WTC11 (cell line): ENCODE measurements around the gene KIF3C. TPM values are rescaled to one million over a fixed set of nuclear protein-coding genes. Genes with fewer than 3 reads are reported as not detected.
A peak's percentile ranks its signal among the peaks of the same experiment; 100 is the strongest.

Source experiments
- ATAC-seq: fragments of 200-7000 bp; cut with Tn5 transposase; 2 replicates; pipeline ENCODE4 v1.10.0; 2021; ENCODE audit warnings: mild to moderate bottlenecking, moderate library complexity
- CTCF ChIA-PET: fragments of 300-600 bp; sonication (Branson Sonifier 250); formaldehyde crosslinking; loops from one replicate; lab custom pipeline; 2021; ENCODE audit warnings: antibody characterized with exemption; lab: Charles Lee
- POLR2A ChIA-PET: fragments of 350-600 bp; sonication (Branson Sonifier 250); formaldehyde crosslinking; loops from one replicate; lab custom pipeline; 2021; ENCODE audit warnings: antibody characterized with exemption; lab: Charles Lee
- DNase-seq: peaks from one replicate; pipeline ENCODE4 v3.0.0; 2021; ENCODE audit warnings: low spot score
- H3K27ac Mint-ChIP-seq: 2 replicates; pipeline ENCODE4 v1.8.0; 2021; ENCODE audit warnings: mixed read lengths
- H3K27me3 Mint-ChIP-seq: 2 replicates; pipeline ENCODE4 v1.8.0; 2021; ENCODE audit warnings: low read depth, mild to moderate bottlenecking, moderate library complexity, mixed read lengths
- H3K36me3 Mint-ChIP-seq: 2 replicates; pipeline ENCODE4 v1.8.0; 2021; ENCODE audit warnings: mixed read lengths
- H3K4me1 Mint-ChIP-seq: 2 replicates; pipeline ENCODE4 v1.8.0; 2022; ENCODE audit warnings: mixed read lengths
- H3K4me3 Mint-ChIP-seq: 2 replicates; pipeline ENCODE4 v1.8.0; 2021; ENCODE audit warnings: mild to moderate bottlenecking, moderate library complexity, mixed read lengths
- H3K9me3 Mint-ChIP-seq: 2 replicates; pipeline ENCODE4 v1.8.0; 2021; ENCODE audit warnings: mixed read lengths
- AFF4 ChIP-seq: sonication (generic); formaldehyde crosslinking; IDR thresholded peaks from 2 replicates; pipeline ENCODE4 v1.8.1; 2023; ENCODE audit warnings: mild to moderate bottlenecking, missing genetic modification reagents, borderline replicate concordance
- CTCF ChIP-seq: fragments of 200-600 bp; IDR thresholded peaks from 2 replicates; pipeline ENCODE4 v1.8.0; 2022; ENCODE audit warnings: antibody characterized with exemption
- HMGA2 ChIP-seq: fragments of 250-450 bp; sonication (Bioruptor Pico); IDR thresholded peaks from 2 replicates; pipeline ENCODE4 v1.4.0; 2021; ENCODE audit warnings: mild to moderate bottlenecking, moderate library complexity
- NR1H2 ChIP-seq: sonication (generic); formaldehyde crosslinking; IDR thresholded peaks from 2 replicates; pipeline ENCODE4 v1.9.0; 2021; ENCODE audit warnings: mild to moderate bottlenecking, moderate library complexity, missing genetic modification reagents
- RORB ChIP-seq: fragments of 250-450 bp; sonication (Bioruptor Pico); IDR thresholded peaks from 2 replicates; pipeline ENCODE4 v1.9.0; 2021; ENCODE audit warnings: mild to moderate bottlenecking
- SMAD4 ChIP-seq: sonication (generic); formaldehyde crosslinking; IDR thresholded peaks from 2 replicates; pipeline ENCODE4 v1.8.0; 2022; ENCODE audit warnings: mild to moderate bottlenecking, missing genetic modification reagents
- TP53 ChIP-seq: sonication (generic); formaldehyde crosslinking; IDR thresholded peaks from 2 replicates; pipeline ENCODE4 v1.8.1; 2023; ENCODE audit warnings: mild to moderate bottlenecking, missing genetic modification reagents
- ZBTB21 ChIP-seq: sonication (generic); formaldehyde crosslinking; IDR thresholded peaks from 2 replicates; pipeline ENCODE4 v1.8.1; 2023; ENCODE audit warnings: mild to moderate bottlenecking, missing genetic modification reagents, borderline replicate concordance
- ZMAT4 ChIP-seq: fragments of 250-450 bp; sonication (Bioruptor Pico); IDR thresholded peaks from 2 replicates; pipeline ENCODE4 v1.9.0; 2021; ENCODE audit warnings: mild to moderate bottlenecking
- ZNF232 ChIP-seq: sonication (generic); formaldehyde crosslinking; IDR thresholded peaks from 2 replicates; pipeline ENCODE4 v1.8.0; 2022; ENCODE audit warnings: mild to moderate bottlenecking, missing genetic modification reagents
- ZNF281 ChIP-seq: sonication (generic); formaldehyde crosslinking; IDR thresholded peaks from 2 replicates; pipeline ENCODE4 v1.8.0; 2023; ENCODE audit warnings: mild to moderate bottlenecking, missing genetic modification reagents
- ZSCAN18 ChIP-seq: fragments of 250-450 bp; sonication (Bioruptor Pico); IDR thresholded peaks from 2 replicates; pipeline ENCODE4 v2.1.2; 2022; ENCODE audit warnings: mild to moderate bottlenecking, moderate library complexity
- total RNA-seq: library from RNA; stranded (reverse); gene quantifications from 3 replicates; pipeline ENCODE4 v1.2.3, GENCODE V29; 2021
- TF ChIP-seq, protein P1 (sequence below): sonication (generic); formaldehyde crosslinking; IDR thresholded peaks from 2 replicates; pipeline ENCODE4 v1.8.0; 2022; ENCODE audit warnings: mild to moderate bottlenecking, missing genetic modification reagents
- TF ChIP-seq, protein P2 (sequence below): sonication (generic); formaldehyde crosslinking; IDR thresholded peaks from 2 replicates; pipeline ENCODE4 v1.8.1; 2023; ENCODE audit warnings: mild to moderate bottlenecking, missing genetic modification reagents
- TF ChIP-seq, protein P3 (sequence below): sonication (generic); formaldehyde crosslinking; IDR thresholded peaks from 2 replicates; pipeline ENCODE4 v1.8.1; 2023; ENCODE audit warnings: mild to moderate bottlenecking, moderate library complexity, missing genetic modification reagents

KIF3C gene
- total RNA-seq, 1 experiment from 2014 or later: 48.1 TPM

GRCh38 chr2:25954199-25954752 is 28.0 kb downstream of the KIF3C start (continued):
- TF ChIP-seq HMGA2 (CRISPR knock-in tag) (no peak), ZNF232 (CRISPR knock-in tag) (no peak)
- TF ChIP-seq, protein P1, sequence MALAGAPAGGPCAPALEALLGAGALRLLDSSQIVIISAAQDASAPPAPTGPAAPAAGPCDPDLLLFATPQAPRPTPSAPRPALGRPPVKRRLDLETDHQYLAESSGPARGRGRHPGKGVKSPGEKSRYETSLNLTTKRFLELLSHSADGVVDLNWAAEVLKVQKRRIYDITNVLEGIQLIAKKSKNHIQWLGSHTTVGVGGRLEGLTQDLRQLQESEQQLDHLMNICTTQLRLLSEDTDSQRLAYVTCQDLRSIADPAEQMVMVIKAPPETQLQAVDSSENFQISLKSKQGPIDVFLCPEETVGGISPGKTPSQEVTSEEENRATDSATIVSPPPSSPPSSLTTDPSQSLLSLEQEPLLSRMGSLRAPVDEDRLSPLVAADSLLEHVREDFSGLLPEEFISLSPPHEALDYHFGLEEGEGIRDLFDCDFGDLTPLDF (CRISPR knock-in tag): no peak

DNA sequence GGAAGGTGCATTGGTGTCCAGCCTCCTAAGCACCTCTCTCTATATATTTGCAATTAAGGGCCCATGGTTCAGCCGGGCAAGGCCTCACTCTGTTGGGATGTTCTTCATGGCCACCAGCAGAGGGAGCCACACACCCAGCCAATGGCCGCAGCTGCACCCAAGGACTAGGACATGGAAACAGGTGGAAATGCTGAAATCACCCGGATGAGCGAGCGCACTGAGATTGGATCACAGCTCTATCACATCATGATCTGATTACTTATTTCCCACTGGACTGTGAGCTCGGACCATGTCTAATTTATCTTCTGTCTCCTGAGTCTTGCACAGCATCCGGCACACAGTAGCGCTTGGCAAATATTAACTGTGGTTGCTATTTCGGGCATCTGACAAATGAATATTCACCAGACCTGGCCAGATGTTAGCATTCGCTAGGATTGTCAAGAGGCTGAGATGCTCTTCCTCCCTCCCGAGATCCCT is 31.2 kb downstream of the KIF3C start:
- TF ChIP-seq ZMAT4 (CRISPR knock-in tag) (no peak), CTCF (peak; percentile 96)
- TF ChIP-seq, all 79 proteins: peak for 1
- DNase-seq (peak; percentile 78), ATAC-seq (peak; percentile 86)
- H3K36me3 Mint-ChIP-seq: peaks cover 3% of the 10 kb centered on the region; the same call in 1 of the 2 replicates
- no peaks in the 10 kb centered on the region for H3K9me3 Mint-ChIP-seq
- ChIA-PET CTCF (interaction anchor here (0.5 to 1.7 kb wide), 22 partner anchors 8 to 492 kb away, joined by 3 to 10 read pairs (median 4); partner anchors contain the start of genes ASXL2, KIF3C and RAB10), POLR2A (interaction anchor here (0.5 to 0.6 kb wide), 2 partner anchors 113 to 822 kb away, joined by 3 read pairs; no protein-coding TSS in a partner anchor)
- H3K27me3 Mint-ChIP-seq: no peaks in the 10 kb centered on the region
- peaks cover 12% of the 10 kb centered on the region for H3K4me1 Mint-ChIP-seq
- no peak overlapping the region for H3K4me3 Mint-ChIP-seq
- H3K27ac Mint-ChIP-seq: peak overlapping the region; percentile 66

GRCh38 chr2:25948437-25948836 is 33.9 kb downstream of the KIF3C start:
- Mint-ChIP-seq H3K9me3 (no peaks in the 10 kb centered on the region), H3K27me3 (no peaks in the 10 kb centered on the region), H3K27ac (peak overlapping the region; percentile 34; the same call in 1 of the 2 replicates), H3K4me3 (no peak overlapping the region), H3K4me1 (peaks cover 8% of the 10 kb centered on the region), H3K36me3 (peaks cover 3% of the 10 kb centered on the region)
- ChIA-PET POLR2A (no interaction called here), CTCF (interaction anchor here (1.0 kb wide), 1 partner anchor 586 kb away, joined by 3 read pairs; no protein-coding TSS in a partner anchor)
- ATAC-seq: no peak
- DNase-seq: no peak
- no peak for TF ChIP-seq ZBTB21 (CRISPR knock-in tag)
- TF ChIP-seq TP53 (CRISPR knock-in tag): no peak
- TF ChIP-seq, protein P2, sequence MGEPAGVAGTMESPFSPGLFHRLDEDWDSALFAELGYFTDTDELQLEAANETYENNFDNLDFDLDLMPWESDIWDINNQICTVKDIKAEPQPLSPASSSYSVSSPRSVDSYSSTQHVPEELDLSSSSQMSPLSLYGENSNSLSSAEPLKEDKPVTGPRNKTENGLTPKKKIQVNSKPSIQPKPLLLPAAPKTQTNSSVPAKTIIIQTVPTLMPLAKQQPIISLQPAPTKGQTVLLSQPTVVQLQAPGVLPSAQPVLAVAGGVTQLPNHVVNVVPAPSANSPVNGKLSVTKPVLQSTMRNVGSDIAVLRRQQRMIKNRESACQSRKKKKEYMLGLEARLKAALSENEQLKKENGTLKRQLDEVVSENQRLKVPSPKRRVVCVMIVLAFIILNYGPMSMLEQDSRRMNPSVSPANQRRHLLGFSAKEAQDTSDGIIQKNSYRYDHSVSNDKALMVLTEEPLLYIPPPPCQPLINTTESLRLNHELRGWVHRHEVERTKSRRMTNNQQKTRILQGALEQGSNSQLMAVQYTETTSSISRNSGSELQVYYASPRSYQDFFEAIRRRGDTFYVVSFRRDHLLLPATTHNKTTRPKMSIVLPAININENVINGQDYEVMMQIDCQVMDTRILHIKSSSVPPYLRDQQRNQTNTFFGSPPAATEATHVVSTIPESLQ (CRISPR knock-in tag): no peak
- no peak for TF ChIP-seq ZNF281 (CRISPR knock-in tag)
- TF ChIP-seq RORB (CRISPR knock-in tag): no peak
- TF ChIP-seq, protein P3, sequence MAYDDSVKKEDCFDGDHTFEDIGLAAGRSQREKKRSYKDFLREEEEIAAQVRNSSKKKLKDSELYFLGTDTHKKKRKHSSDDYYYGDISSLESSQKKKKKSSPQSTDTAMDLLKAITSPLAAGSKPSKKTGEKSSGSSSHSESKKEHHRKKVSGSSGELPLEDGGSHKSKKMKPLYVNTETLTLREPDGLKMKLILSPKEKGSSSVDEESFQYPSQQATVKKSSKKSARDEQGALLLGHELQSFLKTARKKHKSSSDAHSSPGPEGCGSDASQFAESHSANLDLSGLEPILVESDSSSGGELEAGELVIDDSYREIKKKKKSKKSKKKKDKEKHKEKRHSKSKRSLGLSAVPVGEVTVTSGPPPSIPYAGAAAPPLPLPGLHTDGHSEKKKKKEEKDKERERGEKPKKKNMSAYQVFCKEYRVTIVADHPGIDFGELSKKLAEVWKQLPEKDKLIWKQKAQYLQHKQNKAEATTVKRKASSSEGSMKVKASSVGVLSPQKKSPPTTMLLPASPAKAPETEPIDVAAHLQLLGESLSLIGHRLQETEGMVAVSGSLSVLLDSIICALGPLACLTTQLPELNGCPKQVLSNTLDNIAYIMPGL: no peak
- TF ChIP-seq NR1H2 (CRISPR knock-in tag): no peak
- no peak for TF ChIP-seq AFF4 (CRISPR knock-in tag)
- no peak for TF ChIP-seq ZSCAN18 (CRISPR knock-in tag)
- TF ChIP-seq SMAD4: no peak
